Fibroblast of pulmonary artery (primary cell): Measurements from ENCODE around the gene ZBTB22.

Source experiments
- DNase-seq: peaks from one replicate; pipeline ENCODE4 v3.0.0-alpha.2; 2010; ENCODE audit warnings: low read depth
- H3K4me3 ChIP-seq: replicated peaks from 2 replicates; pipeline ENCODE4 v1.5.1; 2011; ENCODE audit warnings: low read depth, mild to moderate bottlenecking, control low read depth, low read length, moderate library complexity
- TF ChIP-seq, protein P1 (sequence below): IDR thresholded peaks from 2 replicates; pipeline ENCODE4 v1.5.1; 2011; ENCODE audit warnings: mild to moderate bottlenecking, control low read depth, low read length, inconsistent platforms; ENCODE audit errors: missing control alignments

The ZBTB22 gene

DNA sequence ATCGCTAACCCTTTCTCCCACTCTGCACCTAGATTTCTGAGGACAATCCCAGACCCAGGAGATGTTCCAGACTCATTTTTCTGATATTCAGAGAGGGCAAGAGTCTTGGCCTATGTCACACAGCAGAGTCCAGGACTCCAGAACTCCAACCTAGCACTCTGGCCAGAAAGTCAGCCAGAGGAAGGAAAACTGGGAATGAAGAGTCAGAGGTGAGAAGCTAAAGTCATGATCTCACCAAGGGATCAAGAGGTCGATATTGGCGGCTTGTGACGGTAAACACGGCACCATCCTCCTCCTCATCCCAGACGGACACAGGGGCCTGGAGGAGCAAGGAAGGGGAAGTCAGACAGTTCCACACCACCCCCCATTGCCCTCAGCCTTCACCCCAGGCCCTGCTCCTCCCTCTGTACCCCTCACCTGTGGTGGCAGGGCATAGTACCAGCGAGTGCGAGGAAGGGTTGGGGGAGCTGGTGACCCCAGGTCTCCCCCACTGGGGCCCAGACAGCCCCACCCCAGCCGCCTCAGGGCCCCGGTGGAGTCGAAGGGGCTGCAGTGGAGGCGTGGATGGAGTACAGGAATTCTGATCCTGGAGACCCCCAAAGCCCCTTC, 20.6 kb downstream of the ZBTB22 start:
- no peak for DNase-seq
- peak overlapping the region; percentile 81 for H3K4me3 ChIP-seq
- TF ChIP-seq, protein P1, sequence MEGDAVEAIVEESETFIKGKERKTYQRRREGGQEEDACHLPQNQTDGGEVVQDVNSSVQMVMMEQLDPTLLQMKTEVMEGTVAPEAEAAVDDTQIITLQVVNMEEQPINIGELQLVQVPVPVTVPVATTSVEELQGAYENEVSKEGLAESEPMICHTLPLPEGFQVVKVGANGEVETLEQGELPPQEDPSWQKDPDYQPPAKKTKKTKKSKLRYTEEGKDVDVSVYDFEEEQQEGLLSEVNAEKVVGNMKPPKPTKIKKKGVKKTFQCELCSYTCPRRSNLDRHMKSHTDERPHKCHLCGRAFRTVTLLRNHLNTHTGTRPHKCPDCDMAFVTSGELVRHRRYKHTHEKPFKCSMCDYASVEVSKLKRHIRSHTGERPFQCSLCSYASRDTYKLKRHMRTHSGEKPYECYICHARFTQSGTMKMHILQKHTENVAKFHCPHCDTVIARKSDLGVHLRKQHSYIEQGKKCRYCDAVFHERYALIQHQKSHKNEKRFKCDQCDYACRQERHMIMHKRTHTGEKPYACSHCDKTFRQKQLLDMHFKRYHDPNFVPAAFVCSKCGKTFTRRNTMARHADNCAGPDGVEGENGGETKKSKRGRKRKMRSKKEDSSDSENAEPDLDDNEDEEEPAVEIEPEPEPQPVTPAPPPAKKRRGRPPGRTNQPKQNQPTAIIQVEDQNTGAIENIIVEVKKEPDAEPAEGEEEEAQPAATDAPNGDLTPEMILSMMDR = no peak

DNA sequence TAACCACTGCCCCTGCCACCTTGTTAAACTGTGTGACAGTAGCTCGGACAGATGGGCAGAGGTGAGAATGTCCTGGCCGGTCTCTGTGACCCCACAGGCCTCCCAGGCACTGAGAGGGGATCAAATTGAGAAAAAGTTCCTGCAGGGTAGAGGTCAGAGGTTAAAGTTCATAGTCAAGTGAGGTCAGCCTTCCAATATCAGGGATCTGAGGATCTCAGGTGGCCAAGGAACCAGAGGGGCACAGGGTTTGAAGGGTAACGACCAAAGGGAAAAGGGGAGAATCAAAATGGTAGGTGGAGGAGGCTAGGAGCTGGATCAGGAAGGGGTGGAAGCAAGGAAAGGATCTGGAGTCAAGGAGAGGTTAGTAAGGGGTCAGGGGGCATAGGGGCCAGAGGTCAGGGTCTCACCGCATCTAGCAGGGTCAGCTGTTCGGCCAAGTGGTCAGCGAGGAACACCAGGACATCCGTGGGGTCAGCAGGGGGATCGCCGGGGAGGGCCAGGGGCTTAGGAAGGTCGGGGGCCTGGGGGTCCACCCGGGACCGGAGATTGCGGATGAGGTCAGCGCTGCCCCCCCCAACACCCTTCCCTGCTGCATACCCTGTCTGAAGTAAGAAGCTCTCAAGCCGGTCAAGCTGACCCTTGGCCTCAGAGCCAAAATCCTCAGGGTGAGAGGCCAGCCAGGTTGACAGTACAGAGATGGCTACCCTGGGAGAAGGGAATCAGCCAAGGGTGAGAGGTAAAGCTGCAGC, 21.7 kb downstream of the ZBTB22 start:
- no peak for DNase-seq
- H3K4me3 ChIP-seq = no peak overlapping the region
- TF ChIP-seq, protein P1 = no peak

- TF ChIP-seq, protein P1 = no peak
- H3K4me3 ChIP-seq = no peak overlapping the region
- no peak for DNase-seq
Observed at GRCh38 chr6:33294086-33294823, 23.3 kb downstream of the ZBTB22 start.

- no peak for DNase-seq
- TF ChIP-seq, protein P1 = no peak
- H3K4me3 ChIP-seq = no peak overlapping the region
Observed at GRCh38 chr6:33292996-33293682, 24.4 kb downstream of the ZBTB22 start.

GRCh38 chr6:33290459-33290858, 27.1 kb downstream of the ZBTB22 start:
- TF ChIP-seq, protein P1 = no peak
- no peak for DNase-seq
- peak overlapping the region; percentile 80 for H3K4me3 ChIP-seq

DNA sequence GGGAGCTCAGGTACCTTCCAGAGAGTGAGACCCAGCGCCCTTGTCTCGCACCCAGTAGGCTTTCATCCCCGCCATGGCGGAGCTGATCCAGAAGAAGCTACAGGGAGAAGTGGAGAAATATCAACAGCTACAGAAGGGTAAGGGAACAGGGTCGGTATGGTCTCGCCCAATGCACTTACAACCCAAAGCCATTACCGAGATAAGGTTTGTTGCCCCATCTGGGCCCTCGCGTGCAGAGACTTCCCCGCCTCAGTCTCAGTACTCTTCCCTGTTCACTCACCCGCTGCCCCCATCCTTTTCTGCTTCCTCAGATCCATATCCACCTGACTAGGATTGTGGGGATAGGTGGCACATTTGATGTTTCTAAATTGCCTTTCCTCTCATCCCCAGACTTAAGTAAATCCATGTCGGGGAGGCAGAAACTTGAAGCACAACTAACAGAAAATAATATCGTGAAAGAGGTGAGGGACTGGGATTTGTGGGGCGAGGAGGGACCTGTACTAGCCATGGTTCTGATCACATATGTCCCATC, 27.7 kb downstream of the ZBTB22 start:
- H3K4me3 ChIP-seq = peak overlapping the region; percentile 80
- DNase-seq = no peak
- TF ChIP-seq, protein P1 = no peak
